IPS-20b (cell line): ENCODE results near the gene LRFN2.

Experiments used
- H3K27ac ChIP-seq: one replicate; pipeline ENCODE4 v1.5.1; 2013; ENCODE audit warnings: low read length
- H3K27me3 ChIP-seq: 2 replicates; pipeline ENCODE4 v1.6.1; 2013; ENCODE audit warnings: mild to moderate bottlenecking, low read length, inconsistent platforms; ENCODE audit not compliant: insufficient read depth
- H3K36me3 ChIP-seq: 2 replicates; pipeline ENCODE4 v1.6.1; 2013; ENCODE audit warnings: low read depth, mild to moderate bottlenecking, inconsistent platforms, low read length, moderate library complexity; ENCODE audit not compliant: insufficient read depth
- H3K4me1 ChIP-seq: 2 replicates; pipeline ENCODE4 v1.6.1; 2013; ENCODE audit warnings: mild to moderate bottlenecking, control low read depth, inconsistent platforms, low read length, moderate library complexity; ENCODE audit not compliant: insufficient read depth
- H3K4me3 ChIP-seq: 2 replicates; pipeline ENCODE4 v1.5.1; 2013; ENCODE audit warnings: mild to moderate bottlenecking, low read length, inconsistent platforms
- H3K9ac ChIP-seq: 2 replicates; pipeline ENCODE4 v1.6.1; 2013; ENCODE audit warnings: low read depth, mild to moderate bottlenecking, inconsistent platforms, low read length, moderate library complexity
- H3K9me3 ChIP-seq: 2 replicates; pipeline ENCODE4 v1.6.1; 2013; ENCODE audit warnings: mild to moderate bottlenecking, low read depth, low read length, inconsistent platforms; ENCODE audit not compliant: insufficient read depth

The LRFN2 gene

DNA sequence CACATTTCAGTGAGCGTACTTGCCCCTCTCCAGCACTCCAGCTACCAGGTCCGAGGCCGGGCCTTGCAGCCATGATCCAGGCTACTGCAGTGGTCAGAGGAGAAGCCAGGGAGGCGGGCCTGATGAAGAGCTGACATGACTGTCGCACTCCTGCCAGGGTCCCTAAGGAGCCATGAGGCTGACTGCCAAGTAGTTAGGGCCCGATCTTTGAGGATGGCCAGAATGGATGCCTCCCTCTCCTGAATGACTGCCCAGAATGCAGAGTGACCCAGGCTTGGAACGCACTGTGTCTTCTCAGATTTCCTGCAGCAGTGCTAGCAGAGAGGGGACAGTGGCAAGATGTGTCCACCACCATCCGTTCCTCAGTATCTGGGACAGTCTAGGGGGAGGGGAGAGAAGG is 24.7 kb upstream of the LRFN2 start:
- H3K4me1 ChIP-seq: no peaks in the 10 kb centered on the region
- H3K4me3 ChIP-seq: no peak overlapping the region
- H3K27me3 ChIP-seq: no peaks in the 10 kb centered on the region
- H3K9me3 ChIP-seq: no peaks in the 10 kb centered on the region
- no peak overlapping the region for H3K9ac ChIP-seq
- H3K27ac ChIP-seq: no peak overlapping the region
- no peaks in the 10 kb centered on the region for H3K36me3 ChIP-seq

DNA sequence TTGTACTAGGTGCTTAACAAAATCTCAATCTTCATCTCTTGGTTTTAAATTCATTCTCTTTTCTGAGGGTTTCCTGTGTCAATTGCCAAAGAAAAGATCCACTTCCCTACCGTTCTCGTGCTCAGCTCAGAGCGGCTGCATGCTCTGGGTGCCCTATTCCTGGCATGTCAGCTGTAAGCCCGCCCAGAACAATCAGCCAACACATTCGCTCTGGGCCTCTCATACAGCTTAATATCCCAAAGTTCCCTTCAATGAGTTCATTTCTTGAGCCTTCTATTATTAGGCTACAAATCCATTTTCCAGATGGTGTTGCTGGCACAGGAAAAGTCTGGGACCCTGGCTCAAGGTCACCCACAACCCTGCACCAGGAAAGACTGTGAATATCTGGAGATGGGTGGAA is 24.3 kb upstream of the LRFN2 start:
- no peak overlapping the region for H3K4me3 ChIP-seq
- no peaks in the 10 kb centered on the region for H3K4me1 ChIP-seq
- H3K27me3 ChIP-seq: no peaks in the 10 kb centered on the region
- H3K27ac ChIP-seq: no peak overlapping the region
- no peak overlapping the region for H3K9ac ChIP-seq
- H3K36me3 ChIP-seq: no peaks in the 10 kb centered on the region
- no peaks in the 10 kb centered on the region for H3K9me3 ChIP-seq

DNA sequence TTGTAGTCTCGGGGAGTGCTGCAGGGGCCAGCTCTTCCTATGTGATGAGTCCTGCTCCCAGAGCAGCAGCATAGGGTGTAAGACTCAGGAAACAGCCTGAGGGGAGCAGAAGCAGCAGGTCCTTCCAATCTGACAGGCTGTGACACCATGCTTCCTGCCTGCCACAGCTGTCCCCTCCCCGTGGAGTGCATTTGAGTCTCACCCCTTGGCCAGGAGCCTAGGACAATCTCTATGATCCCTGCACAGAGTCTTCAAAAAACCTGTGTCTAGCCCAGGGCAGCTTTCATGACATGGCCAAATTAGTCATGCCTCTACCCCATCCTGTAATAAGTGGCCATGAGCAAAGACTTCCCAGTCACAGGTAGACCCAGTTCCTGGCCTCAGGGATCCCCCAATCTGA is 23.1 kb upstream of the LRFN2 start:
- Histone ChIP-seq H3K36me3 (no peaks in the 10 kb centered on the region), H3K9ac (no peak overlapping the region), H3K4me1 (no peaks in the 10 kb centered on the region), H3K27ac (no peak overlapping the region), H3K27me3 (no peaks in the 10 kb centered on the region; the same call in 1 of the 2 replicates), H3K4me3 (no peak overlapping the region), H3K9me3 (no peaks in the 10 kb centered on the region)

DNA sequence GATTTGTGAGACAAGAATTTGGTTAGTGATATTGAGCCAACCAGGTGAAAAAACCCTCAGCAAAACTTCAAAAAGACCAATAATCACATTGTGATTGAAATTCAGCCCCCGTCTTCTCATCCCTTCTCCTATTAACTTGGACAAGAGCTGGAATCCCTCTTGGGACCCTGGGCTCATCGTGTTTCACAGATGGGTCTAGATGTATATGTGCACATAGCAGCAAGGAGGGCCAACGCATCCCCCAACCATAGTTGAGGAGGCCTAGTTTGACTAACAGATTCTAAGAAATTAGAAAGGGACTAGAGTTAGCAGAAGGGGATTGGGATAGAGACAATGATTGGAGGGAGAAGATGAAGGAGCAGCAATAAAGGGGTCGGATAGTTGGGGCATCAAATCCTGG is 19.8 kb upstream of the LRFN2 start:
- Histone ChIP-seq H3K4me1 (no peaks in the 10 kb centered on the region), H3K4me3 (no peak overlapping the region), H3K27me3 (peaks cover 12% of the 10 kb centered on the region; the same call in 1 of the 2 replicates), H3K27ac (no peak overlapping the region), H3K9me3 (no peaks in the 10 kb centered on the region), H3K36me3 (no peaks in the 10 kb centered on the region), H3K9ac (no peak overlapping the region)

GRCh38 chr6:40606526-40606925 is 19.4 kb upstream of the LRFN2 start:
- Histone ChIP-seq H3K9ac (no peak overlapping the region), H3K4me3 (no peak overlapping the region), H3K36me3 (no peaks in the 10 kb centered on the region), H3K9me3 (no peaks in the 10 kb centered on the region), H3K27me3 (peaks cover 12% of the 10 kb centered on the region; the same call in 1 of the 2 replicates), H3K27ac (no peak overlapping the region), H3K4me1 (no peaks in the 10 kb centered on the region)

GRCh38 chr6:40604082-40604481 is 16.9 kb upstream of the LRFN2 start:
- Histone ChIP-seq H3K27me3 (peaks cover 26% of the 10 kb centered on the region; the same call in 1 of the 2 replicates), H3K4me1 (no peaks in the 10 kb centered on the region), H3K27ac (no peak overlapping the region), H3K4me3 (no peak overlapping the region), H3K9ac (no peak overlapping the region), H3K36me3 (no peaks in the 10 kb centered on the region), H3K9me3 (no peaks in the 10 kb centered on the region)

GRCh38 chr6:40599555-40599954 is 12.4 kb upstream of the LRFN2 start:
- H3K9ac ChIP-seq: no peak overlapping the region
- H3K4me3 ChIP-seq: no peak overlapping the region
- peaks cover 57% of the 10 kb centered on the region; the same call in 1 of the 2 replicates for H3K27me3 ChIP-seq
- H3K27ac ChIP-seq: no peak overlapping the region
- no peaks in the 10 kb centered on the region for H3K4me1 ChIP-seq
- H3K36me3 ChIP-seq: no peaks in the 10 kb centered on the region
- H3K9me3 ChIP-seq: no peaks in the 10 kb centered on the region

GRCh38 chr6:40598516-40598915 is 11.4 kb upstream of the LRFN2 start:
- no peaks in the 10 kb centered on the region for H3K4me1 ChIP-seq
- H3K9ac ChIP-seq: no peak overlapping the region
- no peak overlapping the region for H3K27ac ChIP-seq
- no peak overlapping the region for H3K4me3 ChIP-seq
- no peaks in the 10 kb centered on the region for H3K36me3 ChIP-seq
- peaks cover 58% of the 10 kb centered on the region; the same call in 1 of the 2 replicates for H3K27me3 ChIP-seq
- no peaks in the 10 kb centered on the region for H3K9me3 ChIP-seq

- no peak overlapping the region for H3K4me3 ChIP-seq
- H3K27me3 ChIP-seq: peaks cover 62% of the 10 kb centered on the region; the same call in 1 of the 2 replicates
- H3K9ac ChIP-seq: no peak overlapping the region
Observed at GRCh38 chr6:40597301-40597700, 10.1 kb upstream of the LRFN2 start.

DNA sequence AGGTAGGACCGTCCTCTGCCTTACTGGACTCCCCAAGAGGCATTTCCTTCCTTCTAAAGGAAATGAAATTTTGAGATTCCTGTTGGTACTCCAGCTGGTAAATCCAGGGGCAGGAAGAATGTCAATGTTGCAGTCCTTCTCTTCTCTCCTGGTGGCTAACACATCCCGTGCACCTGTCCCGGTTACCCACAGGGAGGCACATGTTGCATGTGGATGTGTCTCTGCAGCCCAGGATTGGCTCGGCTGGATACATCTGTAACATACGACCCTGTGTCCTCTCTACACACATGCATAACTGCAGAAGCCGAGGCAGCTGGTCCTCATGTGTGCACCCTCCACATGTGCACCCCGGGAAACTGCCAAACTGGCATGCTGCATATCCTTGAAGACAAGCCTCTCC is 1.3 kb upstream of the LRFN2 start:
- Histone ChIP-seq H3K27ac (no peak overlapping the region), H3K4me1 (peaks cover 18% of the 10 kb centered on the region), H3K4me3 (no peak overlapping the region), H3K27me3 (peaks cover 58% of the 10 kb centered on the region), H3K36me3 (no peaks in the 10 kb centered on the region), H3K9ac (no peak overlapping the region), H3K9me3 (no peaks in the 10 kb centered on the region)

More at GRCh38 chr6:40597301-40597700, 10.1 kb upstream of the LRFN2 start:
- Histone ChIP-seq H3K36me3 (no peaks in the 10 kb centered on the region), H3K9me3 (no peaks in the 10 kb centered on the region), H3K27ac (no peak overlapping the region), H3K4me1 (no peaks in the 10 kb centered on the region)

- Histone ChIP-seq H3K27ac (no peak overlapping the region), H3K9me3 (no peaks in the 10 kb centered on the region), H3K4me3 (peak overlapping the region; percentile 88; the same call in 1 of the 2 replicates), H3K4me1 (peaks cover 18% of the 10 kb centered on the region), H3K27me3 (peaks cover 54% of the 10 kb centered on the region), H3K9ac (no peak overlapping the region), H3K36me3 (no peaks in the 10 kb centered on the region)
Observed at GRCh38 chr6:40588070-40588384, 863 bp upstream of the LRFN2 start.

- peak overlapping the region; percentile 28; the same call in 1 of the 2 replicates for H3K9ac ChIP-seq
- peaks cover 18% of the 10 kb centered on the region for H3K4me1 ChIP-seq
- peaks cover 54% of the 10 kb centered on the region for H3K27me3 ChIP-seq
- peak overlapping the region; percentile 88 for H3K4me3 ChIP-seq
- H3K27ac ChIP-seq: no peak overlapping the region
- no peaks in the 10 kb centered on the region for H3K36me3 ChIP-seq
- H3K9me3 ChIP-seq: no peaks in the 10 kb centered on the region
Observed at GRCh38 chr6:40586369-40587201, 579 bp downstream of the LRFN2 start.
